Adrenal gland (tissue), 5 donors: ENCODE data around the gene TBX4.

Experiments used
- CTCF ChIP-seq, 6 experiments: fragments of 450-650 bp in 4 of 6; fragments of 200-600 bp in 2 of 6; sonication (generic) in 1 of 6; IDR thresholded peaks; 1 replicate in 5 of 6; 2 replicates in 1 of 6; pipeline versions ENCODE4 v1.5.1 to v1.8.0; 2016 to 2021; ENCODE audit warnings: antibody characterized with exemption in 6 of 6, mild to moderate bottlenecking in 2 of 6, moderate library complexity in 1 of 6
- POLR2A ChIP-seq, 2 donors: fragments of 450-650 bp; IDR thresholded peaks; one replicate each; pipeline ENCODE4 v1.6.1; 2017; ENCODE audit warnings: antibody characterized with exemption in 2 of 2, mild to moderate bottlenecking in 2 of 2, moderate library complexity in 1 of 2
- donor health status: DM: no; HTN: no; CAD: no.

- TF ChIP-seq CTCF (IDR thresholded peaks at IDR 0.05) (no peak), POLR2A (IDR thresholded peaks at IDR 0.05) (no peak)
Measured at GRCh38 chr17:61519139-61519538, 66.9 kb downstream of the TBX4 start.
